GM23338 (cell line): ENCODE measurements around the gene TPT1. TPM values are rescaled to one million over a fixed set of nuclear protein-coding genes. Genes with fewer than 3 reads are reported as not detected.

Experiments
- ATAC-seq: fragments of 200-7000 bp; cut with Tn5 transposase; 3 replicates; pipeline ENCODE4 v1.9.1; 2020
- DNase-seq: peaks from one replicate; pipeline ENCODE4 v3.0.0-alpha.2; 2015; ENCODE audit warnings: low spot score
- H2AFZ ChIP-seq: fragments of 200-600 bp; sonication (generic); 2 replicates; pipeline ENCODE4 v1.8.0; 2016; ENCODE audit warnings: antibody characterized with exemption, mild to moderate bottlenecking, moderate library complexity
- H3F3A ChIP-seq: fragments of 200-600 bp; sonication (generic); replicated peaks from 2 replicates; pipeline ENCODE4 v1.8.0; 2017; ENCODE audit warnings: antibody characterized with exemption, mixed run types, low read depth
- H3K27ac ChIP-seq: fragments of 200-600 bp; sonication (generic); 2 replicates; pipeline ENCODE4 v1.6.1; 2016; ENCODE audit warnings: low read depth
- H3K27me3 ChIP-seq: fragments of 200-600 bp; sonication (generic); 2 replicates; pipeline ENCODE4 v1.8.0; 2016; ENCODE audit warnings: mild to moderate bottlenecking, mixed run types, moderate library complexity; ENCODE audit not compliant: insufficient read depth
- H3K36me3 ChIP-seq: fragments of 200-600 bp; sonication (generic); 2 replicates; pipeline ENCODE4 v1.8.0; 2016; ENCODE audit warnings: mild to moderate bottlenecking; ENCODE audit not compliant: insufficient read depth
- H3K4me1 ChIP-seq: fragments of 200-600 bp; sonication (generic); 2 replicates; pipeline ENCODE4 v1.8.0; 2016; ENCODE audit warnings: mild to moderate bottlenecking, moderate library complexity; ENCODE audit not compliant: insufficient read depth
- H3K4me2 ChIP-seq: fragments of 200-600 bp; sonication (generic); 2 replicates; pipeline ENCODE4 v1.7.1; 2017; ENCODE audit warnings: mixed run types
- H3K4me3 ChIP-seq: fragments of 200-600 bp; sonication (generic); 2 replicates; pipeline ENCODE4 v1.6.1; 2016; ENCODE audit warnings: mixed run types
- H3K79me2 ChIP-seq: fragments of 200-600 bp; sonication (generic); replicated peaks from 2 replicates; pipeline ENCODE4 v1.8.0; 2017; ENCODE audit warnings: mild to moderate bottlenecking; ENCODE audit not compliant: insufficient read depth
- H3K9me2 ChIP-seq: fragments of 200-600 bp; sonication (generic); 2 replicates; pipeline ENCODE4 v1.8.0; 2017; ENCODE audit not compliant: insufficient read depth
- H4K20me1 ChIP-seq: fragments of 200-600 bp; sonication (generic); replicated peaks from 2 replicates; pipeline ENCODE4 v1.8.0; 2017; ENCODE audit warnings: mild to moderate bottlenecking; ENCODE audit not compliant: insufficient read depth
- H3K27ac Mint-ChIP-seq: 2 replicates; pipeline ENCODE4 v1.8.0; 2020; ENCODE audit warnings: inconsistent platforms, mild to moderate bottlenecking, moderate library complexity, mixed read lengths
- H3K27me3 Mint-ChIP-seq: 3 replicates; pipeline ENCODE4 v1.8.0; 2022; ENCODE audit warnings: low read depth, mild to moderate bottlenecking, moderate library complexity, mixed read lengths, inconsistent platforms; ENCODE audit not compliant: insufficient read depth, poor library complexity
- H3K36me3 Mint-ChIP-seq: 3 replicates; pipeline ENCODE4 v1.8.0; 2021; ENCODE audit warnings: low read depth, mild to moderate bottlenecking, inconsistent platforms, moderate library complexity, mixed read lengths
- H3K4me1 Mint-ChIP-seq: 3 replicates; pipeline ENCODE4 v1.8.0; 2020; ENCODE audit warnings: mild to moderate bottlenecking, inconsistent platforms, mixed read lengths
- H3K4me3 Mint-ChIP-seq: 3 replicates; pipeline ENCODE4 v1.8.0; 2021; ENCODE audit warnings: moderate library complexity, mild to moderate bottlenecking, inconsistent platforms, mixed read lengths
- H3K9me3 Mint-ChIP-seq: 3 replicates; pipeline ENCODE4 v1.8.0; 2020; ENCODE audit warnings: moderate library complexity, mild to moderate bottlenecking, inconsistent platforms, mixed read lengths
- ETS1 ChIP-seq: IDR thresholded peaks from 2 replicates; pipeline ENCODE4 v1.6.1; 2016; ENCODE audit warnings: antibody characterized with exemption
- EZH2 ChIP-seq: fragments of 200-600 bp; sonication (generic); IDR thresholded peaks from one replicate; pipeline ENCODE4 v1.8.0; 2017; ENCODE audit warnings: antibody characterized with exemption, mild to moderate bottlenecking, low read depth; ENCODE audit not compliant: unreplicated experiment
- EZH2phosphoT487 ChIP-seq: fragments of 200-600 bp; sonication (generic); IDR thresholded peaks from one replicate; pipeline ENCODE4 v1.8.1; 2018; ENCODE audit warnings: antibody characterized with exemption; ENCODE audit not compliant: unreplicated experiment
- POLR2AphosphoS5 ChIP-seq: IDR thresholded peaks from 2 replicates; pipeline ENCODE4 v1.6.1; 2016; ENCODE audit warnings: antibody characterized with exemption, low read depth
- REST ChIP-seq: IDR thresholded peaks from one replicate; pipeline ENCODE4 v1.6.1; 2018; ENCODE audit warnings: antibody characterized with exemption; ENCODE audit not compliant: unreplicated experiment
- STAT1 ChIP-seq: IDR thresholded peaks from one replicate; pipeline ENCODE4 v1.6.1; 2016; ENCODE audit warnings: antibody characterized with exemption; ENCODE audit not compliant: unreplicated experiment
- ZNF114 ChIP-seq: fragments of 250-450 bp; sonication (Bioruptor Pico); IDR thresholded peaks from 2 replicates; pipeline ENCODE4 v1.5.0; 2020; ENCODE audit warnings: mild to moderate bottlenecking, moderate library complexity
- ZNF331 ChIP-seq: fragments of 250-450 bp; sonication (Bioruptor Pico); IDR thresholded peaks from 2 replicates; pipeline ENCODE4 v1.5.0; 2020; ENCODE audit warnings: low read depth, mild to moderate bottlenecking, moderate library complexity
- polyA plus RNA-seq: library from polyadenylated mRNA; unstranded; fragments of >200 nt; fragmentation: Nextera tagmentation; extraction: Ambion mirVana; gene quantifications from 2 replicates; pipeline ENCODE4 v1.2.1, GENCODE V29; 2016
- total RNA-seq: library from RNA; depleted of rRNA; stranded (reverse); fragments of >200 nt; shearing (Covaris generic); gene quantifications from 2 replicates; pipeline ENCODE4 v1.2.3, GENCODE V29; 2014
- TF ChIP-seq, protein P1 (sequence below), 2 experiments: fragments of 200-600 bp in 1 of 2; sonication (generic) in 1 of 2; conservative IDR thresholded peaks; 2 replicates each; pipeline versions ENCODE4 v1.5.1 to v1.6.1; 2016 to 2017; ENCODE audit warnings: antibody characterized with exemption in 2 of 2, low read depth in 2 of 2, mild to moderate bottlenecking in 2 of 2, moderate library complexity in 1 of 2

TPT1 gene
- total and polyA plus RNA-seq, 2 experiments from 2014 or later = 1,385 to 2,519 TPM

- Mint-ChIP-seq H3K9me3 (no peaks in the 10 kb centered on the region), H3K27me3 (peaks cover 15% of the 10 kb centered on the region), H3K36me3 (no peaks in the 10 kb centered on the region), H3K4me3 (no peak overlapping the region), H3K27ac (no peak overlapping the region), H3K4me1 (peaks cover 18% of the 10 kb centered on the region)
- TF ChIP-seq STAT1 (no peak), ZNF331 (CRISPR knock-in tag) (no peak), EZH2 (no peak), REST (no peak), EZH2phosphoT487 (no peak), ETS1 (no peak), POLR2AphosphoS5 (no peak), ZNF114 (CRISPR knock-in tag) (no peak)
- TF ChIP-seq, protein P1, sequence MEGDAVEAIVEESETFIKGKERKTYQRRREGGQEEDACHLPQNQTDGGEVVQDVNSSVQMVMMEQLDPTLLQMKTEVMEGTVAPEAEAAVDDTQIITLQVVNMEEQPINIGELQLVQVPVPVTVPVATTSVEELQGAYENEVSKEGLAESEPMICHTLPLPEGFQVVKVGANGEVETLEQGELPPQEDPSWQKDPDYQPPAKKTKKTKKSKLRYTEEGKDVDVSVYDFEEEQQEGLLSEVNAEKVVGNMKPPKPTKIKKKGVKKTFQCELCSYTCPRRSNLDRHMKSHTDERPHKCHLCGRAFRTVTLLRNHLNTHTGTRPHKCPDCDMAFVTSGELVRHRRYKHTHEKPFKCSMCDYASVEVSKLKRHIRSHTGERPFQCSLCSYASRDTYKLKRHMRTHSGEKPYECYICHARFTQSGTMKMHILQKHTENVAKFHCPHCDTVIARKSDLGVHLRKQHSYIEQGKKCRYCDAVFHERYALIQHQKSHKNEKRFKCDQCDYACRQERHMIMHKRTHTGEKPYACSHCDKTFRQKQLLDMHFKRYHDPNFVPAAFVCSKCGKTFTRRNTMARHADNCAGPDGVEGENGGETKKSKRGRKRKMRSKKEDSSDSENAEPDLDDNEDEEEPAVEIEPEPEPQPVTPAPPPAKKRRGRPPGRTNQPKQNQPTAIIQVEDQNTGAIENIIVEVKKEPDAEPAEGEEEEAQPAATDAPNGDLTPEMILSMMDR (conservative IDR thresholded peaks at IDR 0.05; ENCODE audit: low read depth in 2 of 2) = no peak
- H3K27me3 ChIP-seq = no peaks in the 10 kb centered on the region
- H2AFZ ChIP-seq = no peak overlapping the region; the same call in 1 of the 2 replicates
- no peak overlapping the region for H3K4me2 ChIP-seq
- DNase-seq (no peak), ATAC-seq (no peak)
- peaks cover 16% of the 10 kb centered on the region for H3K4me1 ChIP-seq
- H3K36me3 ChIP-seq = no peaks in the 10 kb centered on the region
- peak overlapping the region; percentile 78 for H3K27ac ChIP-seq
- no peaks in the 10 kb centered on the region for H3K9me2 ChIP-seq
- H3F3A ChIP-seq = peaks cover 5% of the 10 kb centered on the region; the same call in 1 of the 2 replicates
- no peak overlapping the region for H3K4me3 ChIP-seq
- no peaks in the 10 kb centered on the region for H3K79me2 ChIP-seq
- no peaks in the 10 kb centered on the region for H4K20me1 ChIP-seq
Measured at GRCh38 chr13:45372189-45373161, 31.5 kb upstream of the TPT1 start.
